OCI-LY1 (cell line): Measurements from ENCODE around the gene TOR1B.

Experiments used
- EZH2 ChIP-seq: fragments of 200-600 bp; sonication (generic), shearing (Covaris generic); IDR thresholded peaks from 2 replicates; pipeline ENCODE4 v1.8.0; 2017; ENCODE audit warnings: borderline replicate concordance, mixed run types, mild to moderate bottlenecking, antibody characterized with exemption, low read length, moderate library complexity, mixed read lengths
- TF ChIP-seq, protein P1 (sequence below): fragments of 200-600 bp; sonication (generic), shearing (Covaris generic); IDR thresholded peaks from 2 replicates; pipeline ENCODE4 v1.5.1; 2017; ENCODE audit warnings: mild to moderate bottlenecking, antibody characterized with exemption, low read length, moderate library complexity, mixed read lengths

DNA sequence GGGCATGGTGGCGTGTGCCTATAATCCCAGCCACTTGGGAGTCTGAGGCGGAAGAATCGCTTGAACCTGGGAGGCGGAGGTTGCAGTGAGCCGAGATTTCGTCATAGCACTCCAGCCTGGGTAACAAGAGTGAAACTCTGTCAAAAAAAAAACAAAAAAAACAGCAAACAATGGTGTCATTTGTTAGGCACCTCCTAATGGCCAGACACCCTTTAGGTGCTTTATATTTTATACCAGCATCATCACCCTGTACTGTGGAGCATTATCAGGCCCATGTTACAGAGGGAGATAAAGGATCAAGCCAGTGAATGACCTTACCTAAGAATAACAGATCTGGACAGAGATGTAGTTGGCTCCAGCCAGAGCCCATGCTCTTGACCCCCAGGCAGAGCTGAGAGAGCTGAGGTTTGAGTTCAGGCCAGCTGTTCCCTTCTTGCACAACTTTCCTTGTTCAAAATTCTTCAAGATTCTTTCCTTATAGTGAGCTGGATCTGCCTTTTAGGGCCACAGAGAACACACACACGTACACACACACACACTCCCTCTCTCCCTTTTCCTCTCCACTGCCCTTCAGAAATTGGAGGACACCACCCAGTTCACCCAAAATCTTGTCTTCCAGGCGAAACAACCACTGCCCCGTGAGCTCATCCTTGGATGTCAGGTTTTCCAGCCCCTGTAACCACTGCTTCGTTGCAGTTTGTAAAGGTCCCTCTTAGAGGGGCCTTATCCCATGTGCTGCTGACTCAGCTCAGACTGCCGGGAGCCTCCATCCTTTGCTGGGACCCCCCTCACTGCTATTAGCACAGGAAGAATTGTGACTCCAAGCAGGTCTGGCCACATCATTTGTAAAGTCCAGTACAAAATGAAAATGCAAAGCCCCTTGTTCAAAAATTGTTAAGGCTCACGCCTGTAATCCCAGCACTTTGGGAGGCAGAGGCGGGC lies 39.7 kb upstream of the TOR1B start:
- TF ChIP-seq EZH2 = no peak
- TF ChIP-seq, protein P1, sequence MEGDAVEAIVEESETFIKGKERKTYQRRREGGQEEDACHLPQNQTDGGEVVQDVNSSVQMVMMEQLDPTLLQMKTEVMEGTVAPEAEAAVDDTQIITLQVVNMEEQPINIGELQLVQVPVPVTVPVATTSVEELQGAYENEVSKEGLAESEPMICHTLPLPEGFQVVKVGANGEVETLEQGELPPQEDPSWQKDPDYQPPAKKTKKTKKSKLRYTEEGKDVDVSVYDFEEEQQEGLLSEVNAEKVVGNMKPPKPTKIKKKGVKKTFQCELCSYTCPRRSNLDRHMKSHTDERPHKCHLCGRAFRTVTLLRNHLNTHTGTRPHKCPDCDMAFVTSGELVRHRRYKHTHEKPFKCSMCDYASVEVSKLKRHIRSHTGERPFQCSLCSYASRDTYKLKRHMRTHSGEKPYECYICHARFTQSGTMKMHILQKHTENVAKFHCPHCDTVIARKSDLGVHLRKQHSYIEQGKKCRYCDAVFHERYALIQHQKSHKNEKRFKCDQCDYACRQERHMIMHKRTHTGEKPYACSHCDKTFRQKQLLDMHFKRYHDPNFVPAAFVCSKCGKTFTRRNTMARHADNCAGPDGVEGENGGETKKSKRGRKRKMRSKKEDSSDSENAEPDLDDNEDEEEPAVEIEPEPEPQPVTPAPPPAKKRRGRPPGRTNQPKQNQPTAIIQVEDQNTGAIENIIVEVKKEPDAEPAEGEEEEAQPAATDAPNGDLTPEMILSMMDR = no peak
